Vagina (tissue), 2 donors: ENCODE results near the gene ALOXE3.

Experiments used
- POLR2A ChIP-seq, 2 donors: fragments of 450-650 bp; IDR thresholded peaks; one replicate each; pipeline ENCODE4 v1.6.1; 2017; ENCODE audit warnings: antibody characterized with exemption in 2 of 2, mild to moderate bottlenecking in 2 of 2, moderate library complexity in 2 of 2
- POLR2AphosphoS5 ChIP-seq, 2 donors: sonication (generic); formaldehyde crosslinking; IDR thresholded peaks; one replicate each; pipeline ENCODE4 v1.9.0; 2017; ENCODE audit warnings: antibody characterized with exemption in 2 of 2, mild to moderate bottlenecking in 2 of 2, low read depth in 1 of 2; ENCODE audit not compliant: insufficient read depth in 1 of 2
- TF ChIP-seq, protein P1 (sequence below), 3 experiments: fragments of 450-650 bp in 2 of 3; fragments of 200-600 bp in 1 of 3; sonication (generic) in 1 of 3; IDR thresholded peaks; one replicate each; pipeline ENCODE4 v1.5.1; 2017 to 2019; ENCODE audit warnings: antibody characterized with exemption in 3 of 3, mild to moderate bottlenecking in 2 of 3, moderate library complexity in 2 of 3

DNA sequence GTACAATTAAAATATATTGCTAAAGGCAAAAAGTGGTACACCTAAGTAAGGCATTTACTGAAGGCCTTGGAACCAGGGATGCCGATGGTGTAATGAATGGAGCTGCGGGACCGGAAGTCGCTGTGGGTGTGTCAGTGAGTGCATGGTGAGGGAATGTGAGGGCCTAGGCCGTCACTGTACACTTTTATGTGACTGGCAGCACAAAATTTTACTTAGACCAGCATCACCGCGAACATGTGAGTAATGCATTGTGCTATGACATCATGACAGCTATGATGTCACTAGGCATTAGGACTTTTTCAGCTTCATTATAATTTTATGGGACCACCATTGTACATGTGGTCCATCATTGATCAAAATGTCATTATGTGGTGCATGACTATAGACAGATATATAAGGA, 64.7 kb downstream of the ALOXE3 start:
- TF ChIP-seq, protein P1, sequence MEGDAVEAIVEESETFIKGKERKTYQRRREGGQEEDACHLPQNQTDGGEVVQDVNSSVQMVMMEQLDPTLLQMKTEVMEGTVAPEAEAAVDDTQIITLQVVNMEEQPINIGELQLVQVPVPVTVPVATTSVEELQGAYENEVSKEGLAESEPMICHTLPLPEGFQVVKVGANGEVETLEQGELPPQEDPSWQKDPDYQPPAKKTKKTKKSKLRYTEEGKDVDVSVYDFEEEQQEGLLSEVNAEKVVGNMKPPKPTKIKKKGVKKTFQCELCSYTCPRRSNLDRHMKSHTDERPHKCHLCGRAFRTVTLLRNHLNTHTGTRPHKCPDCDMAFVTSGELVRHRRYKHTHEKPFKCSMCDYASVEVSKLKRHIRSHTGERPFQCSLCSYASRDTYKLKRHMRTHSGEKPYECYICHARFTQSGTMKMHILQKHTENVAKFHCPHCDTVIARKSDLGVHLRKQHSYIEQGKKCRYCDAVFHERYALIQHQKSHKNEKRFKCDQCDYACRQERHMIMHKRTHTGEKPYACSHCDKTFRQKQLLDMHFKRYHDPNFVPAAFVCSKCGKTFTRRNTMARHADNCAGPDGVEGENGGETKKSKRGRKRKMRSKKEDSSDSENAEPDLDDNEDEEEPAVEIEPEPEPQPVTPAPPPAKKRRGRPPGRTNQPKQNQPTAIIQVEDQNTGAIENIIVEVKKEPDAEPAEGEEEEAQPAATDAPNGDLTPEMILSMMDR (IDR thresholded peaks at IDR 0.05), result no peak
- TF ChIP-seq POLR2A (IDR thresholded peaks at IDR 0.05), result no peak
- no peak for TF ChIP-seq POLR2AphosphoS5 (IDR thresholded peaks at IDR 0.05; ENCODE audit: insufficient read depth in 1 of 2, low read depth in 1 of 2)
